ENCODE measurements around the gene IFNAR2.

DNA sequence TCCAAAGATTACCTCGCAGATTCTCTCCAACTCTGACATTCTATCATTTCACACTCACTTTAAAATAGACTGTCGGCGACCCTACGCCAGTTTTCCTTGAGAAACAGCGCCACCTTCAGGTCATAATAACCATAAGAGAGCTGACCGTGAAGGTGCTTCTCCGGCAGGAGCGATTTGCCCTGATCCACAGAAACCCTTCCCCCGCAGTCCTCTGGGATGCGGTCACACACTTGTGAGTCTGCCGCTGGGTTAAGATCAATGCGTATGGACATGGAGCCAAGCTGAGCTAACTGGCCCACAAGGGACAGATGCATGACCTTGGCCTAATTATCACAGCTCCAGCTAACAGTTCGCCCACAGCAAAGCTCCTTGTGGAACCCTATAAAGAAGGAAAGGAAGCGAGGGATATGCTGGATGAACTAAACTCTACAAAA is 32.8 kb upstream of the IFNAR2 start:
- TF ChIP-seq YY1 (IDR thresholded peaks at IDR 0.05; ENCODE audit: insufficient read depth, insufficient read length) (no peak), ZNF274 (IDR thresholded peaks at IDR 0.05; ENCODE audit: low read depth, low read length) (no peak), SUZ12 (IDR thresholded peaks at IDR 0.05; ENCODE audit: extremely low read depth, insufficient read depth, insufficient read length) (no peak)

Measured in NT2/D1 (cell line).